GM12873 (cell line): ENCODE results near the gene OR51L1.

ENCODE experiments used
- TF ChIP-seq, protein P1 (sequence below): IDR thresholded peaks from 2 replicates; pipeline ENCODE4 v1.5.1; 2012; ENCODE audit warnings: low read depth, mild to moderate bottlenecking, moderate library complexity, low read length, control low read depth; ENCODE audit not compliant: insufficient read depth; ENCODE audit errors: missing control alignments

Gene OR51L1

GRCh38 chr11:4979036-4979435, 15.6 kb upstream of the OR51L1 start:
- TF ChIP-seq, protein P1, sequence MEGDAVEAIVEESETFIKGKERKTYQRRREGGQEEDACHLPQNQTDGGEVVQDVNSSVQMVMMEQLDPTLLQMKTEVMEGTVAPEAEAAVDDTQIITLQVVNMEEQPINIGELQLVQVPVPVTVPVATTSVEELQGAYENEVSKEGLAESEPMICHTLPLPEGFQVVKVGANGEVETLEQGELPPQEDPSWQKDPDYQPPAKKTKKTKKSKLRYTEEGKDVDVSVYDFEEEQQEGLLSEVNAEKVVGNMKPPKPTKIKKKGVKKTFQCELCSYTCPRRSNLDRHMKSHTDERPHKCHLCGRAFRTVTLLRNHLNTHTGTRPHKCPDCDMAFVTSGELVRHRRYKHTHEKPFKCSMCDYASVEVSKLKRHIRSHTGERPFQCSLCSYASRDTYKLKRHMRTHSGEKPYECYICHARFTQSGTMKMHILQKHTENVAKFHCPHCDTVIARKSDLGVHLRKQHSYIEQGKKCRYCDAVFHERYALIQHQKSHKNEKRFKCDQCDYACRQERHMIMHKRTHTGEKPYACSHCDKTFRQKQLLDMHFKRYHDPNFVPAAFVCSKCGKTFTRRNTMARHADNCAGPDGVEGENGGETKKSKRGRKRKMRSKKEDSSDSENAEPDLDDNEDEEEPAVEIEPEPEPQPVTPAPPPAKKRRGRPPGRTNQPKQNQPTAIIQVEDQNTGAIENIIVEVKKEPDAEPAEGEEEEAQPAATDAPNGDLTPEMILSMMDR, result no peak

DNA sequence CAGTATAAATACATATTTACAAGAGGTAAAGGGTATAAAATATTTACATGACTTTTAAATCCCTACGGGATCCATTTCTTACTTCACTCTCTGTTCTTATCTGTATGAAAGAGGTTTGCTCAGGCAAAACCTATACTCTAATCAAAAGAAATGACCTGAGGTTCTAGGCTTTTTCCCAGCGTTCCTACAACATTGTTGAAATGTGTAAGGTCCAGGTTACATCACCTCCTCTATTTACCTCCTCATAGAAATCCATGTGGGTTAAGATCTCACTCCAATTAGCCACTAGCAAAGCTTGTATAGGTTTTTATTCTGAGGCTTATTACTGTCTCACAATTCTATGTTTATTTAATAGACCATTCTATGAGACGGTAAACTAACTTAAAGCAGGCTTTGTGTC, 12.0 kb upstream of the OR51L1 start:
- TF ChIP-seq, protein P1, result no peak

DNA sequence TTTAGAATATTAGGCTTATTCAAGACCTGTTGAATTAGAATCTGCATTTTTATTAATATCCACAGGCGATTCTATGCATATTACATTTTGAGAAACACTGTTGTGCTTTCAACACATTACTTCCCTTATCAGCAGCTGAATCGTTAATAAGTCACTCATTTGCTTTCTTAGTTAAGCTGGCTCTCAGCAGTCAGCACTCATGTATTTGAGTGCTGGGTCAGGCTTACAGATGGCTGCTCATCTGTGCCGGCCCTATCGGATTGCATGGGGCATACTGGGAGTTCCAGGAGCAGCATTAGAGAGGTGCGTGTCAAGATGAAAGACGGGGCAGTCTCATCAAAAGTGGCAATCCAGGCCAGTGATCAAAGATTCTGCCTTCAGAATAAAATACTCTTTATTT, 10.8 kb upstream of the OR51L1 start:
- TF ChIP-seq, protein P1, result no peak

GRCh38 chr11:4991060-4991459, 3.6 kb upstream of the OR51L1 start:
- TF ChIP-seq, protein P1, result peak; percentile 42

DNA sequence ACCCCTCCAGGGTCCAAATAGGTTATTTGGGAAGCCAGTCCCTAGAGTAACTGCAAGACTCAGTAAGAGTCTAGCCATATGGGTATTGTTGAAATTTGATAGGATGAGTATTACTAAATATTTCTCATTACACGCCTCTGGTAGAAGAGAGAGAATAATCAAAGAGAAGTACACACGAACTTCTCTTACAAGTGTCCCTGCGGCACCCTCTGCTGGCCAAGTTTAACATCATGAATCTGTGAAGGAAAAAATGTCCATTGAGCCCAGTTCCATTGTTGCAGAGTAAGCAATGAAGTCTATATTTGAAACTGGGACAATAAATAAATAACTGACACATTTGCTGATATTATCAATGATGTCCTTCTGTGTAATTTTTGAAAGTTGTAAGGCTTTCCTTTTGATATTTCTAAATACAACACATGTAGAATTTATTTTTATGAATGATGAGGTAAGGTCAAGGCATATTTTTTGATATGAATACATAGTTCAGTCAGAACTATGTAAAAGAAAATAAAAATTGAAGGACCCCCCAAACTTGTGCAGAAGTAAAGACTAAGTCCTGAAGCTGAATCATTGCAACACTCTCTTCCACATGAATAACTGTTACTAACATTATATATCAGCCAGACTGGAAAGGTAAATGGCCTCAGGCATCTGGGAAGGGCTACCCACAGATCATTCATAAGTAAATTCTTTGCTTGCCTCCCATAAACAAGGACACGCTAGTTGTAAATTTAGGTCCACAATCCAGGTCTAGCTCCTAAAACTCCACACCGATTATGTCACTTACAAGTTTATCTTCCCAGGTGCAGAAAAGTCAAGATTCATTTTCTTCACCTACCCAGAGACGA, 10.0 kb downstream of the OR51L1 start:
- TF ChIP-seq, protein P1, result peak; percentile 63

GRCh38 chr11:5007561-5007960, 12.9 kb downstream of the OR51L1 start:
- TF ChIP-seq, protein P1, result no peak

GRCh38 chr11:5011254-5011653, 16.6 kb downstream of the OR51L1 start:
- TF ChIP-seq, protein P1, result no peak
